HepG2 (cell line): ENCODE results near the gene RAD21L1. TPM values are rescaled to one million over a fixed set of nuclear protein-coding genes. Genes with fewer than 3 reads are reported as not detected.

Experiments used
- ATAC-seq: fragments of 200-7000 bp; cut with Tn5 transposase; 3 replicates; pipeline ENCODE4 v1.9.1; 2020; ENCODE audit warnings: mild to moderate bottlenecking, moderate library complexity
- BruUV-seq: library from RNA; stranded (reverse); fragments of 400-500 nt; replicated peaks from 2 replicates; lab custom pipeline; 2021; lab: Mats Ljungman, UMichigan
- CTCF ChIA-PET: fragments of 300-600 bp; formaldehyde crosslinking; extraction: SDS; loops from one replicate; lab custom pipeline; 2021; ENCODE audit warnings: low total read pairs, inconsistent platforms, low intra/inter-chr PET ratio; lab: Yijun Ruan, JAX
- POLR2A ChIA-PET: fragments of 350-600 bp; sonication (Branson Sonifier 250); formaldehyde crosslinking; loops from one replicate; lab custom pipeline; 2020; ENCODE audit warnings: antibody characterized with exemption, inconsistent platforms; lab: Yijun Ruan, JAX
- DNase-seq: peaks from one replicate; pipeline ENCODE4 v3.0.0-alpha.2; 2015; ENCODE audit warnings: low spot score
- FAIRE-seq: peaks from 3 replicates; lab custom pipeline; 2011; peaks lifted over from hg19 to GRCh38; lab: Jason Lieb, UNC
- H2AFZ ChIP-seq: one replicate; pipeline ENCODE4 v1.6.1; 2011; ENCODE audit warnings: low read length, inconsistent platforms
- H3K27ac ChIP-seq: fragments of 300-600 bp; 3 replicates; pipeline ENCODE4 v1.8.0; 2011; ENCODE audit warnings: mixed run types, mild to moderate bottlenecking, mixed read lengths, low read length, inconsistent platforms; ENCODE audit not compliant: insufficient read depth; ENCODE audit errors: extremely low read length
- H3K27me3 ChIP-seq, 2 experiments: fragments of 200-600 bp in 1 of 2; 2 replicates in 1 of 2; 3 replicates in 1 of 2; pipeline versions ENCODE4 v1.6.0 to v1.8.0; 2011; ENCODE audit warnings: low read length in 2 of 2, mild to moderate bottlenecking in 2 of 2, moderate library complexity in 2 of 2, inconsistent platforms in 1 of 2; ENCODE audit not compliant: insufficient read depth in 2 of 2, control insufficient read depth in 1 of 2
- H3K36me3 ChIP-seq, 2 experiments: fragments of 200-600 bp in 1 of 2; replicated peaks in 1 of 2; 2 replicates in 1 of 2; 3 replicates in 1 of 2; pipeline versions ENCODE4 v1.5.1 to v1.8.0; 2011; ENCODE audit warnings: low read length in 2 of 2, inconsistent platforms in 1 of 2; ENCODE audit not compliant: insufficient read depth in 2 of 2, control insufficient read depth in 1 of 2
- H3K4me1 ChIP-seq: 2 replicates; pipeline ENCODE4 v1.5.1; 2012; ENCODE audit warnings: low read length, inconsistent platforms; ENCODE audit not compliant: insufficient read depth
- H3K4me2 ChIP-seq: 2 replicates; pipeline ENCODE4 v1.6.0; 2011; ENCODE audit warnings: low read depth, low read length, inconsistent platforms
- H3K4me3 ChIP-seq, 3 experiments: fragments of 200-600 bp in 1 of 3; sonication (generic), shearing (Covaris generic) in 1 of 3; replicated peaks in 1 of 3; 2 replicates each; pipeline ENCODE4 v1.5.1; 2011 to 2016; ENCODE audit warnings: low read length in 3 of 3, inconsistent platforms in 2 of 3, low read depth in 2 of 3, mild to moderate bottlenecking in 2 of 3, control low read depth in 1 of 3, mixed read lengths in 1 of 3; ENCODE audit not compliant: insufficient read depth in 1 of 3
- H3K79me2 ChIP-seq: one replicate; pipeline ENCODE4 v1.6.1; 2011; ENCODE audit warnings: low read length, inconsistent platforms; ENCODE audit not compliant: insufficient read depth
- H3K9ac ChIP-seq: 2 replicates; pipeline ENCODE4 v1.6.0; 2011; ENCODE audit warnings: mild to moderate bottlenecking, low read depth, low read length, inconsistent platforms; ENCODE audit not compliant: insufficient read depth
- H3K9me3 ChIP-seq: 2 replicates; pipeline ENCODE4 v1.5.1; 2012; ENCODE audit warnings: mild to moderate bottlenecking, low read length
- H4K20me1 ChIP-seq: 2 replicates; pipeline ENCODE4 v1.6.0; 2011; ENCODE audit warnings: inconsistent platforms, mild to moderate bottlenecking, low read length, moderate library complexity; ENCODE audit not compliant: insufficient read depth
- BRCA1 ChIP-seq: sonication (generic); formaldehyde crosslinking; IDR thresholded peaks from 2 replicates; pipeline ENCODE4 v1.4.0; 2020; ENCODE audit warnings: missing genetic modification reagents
- CENPX ChIP-seq: sonication (generic); formaldehyde crosslinking; IDR thresholded peaks from 2 replicates; pipeline ENCODE4 v1.9.0; 2021; ENCODE audit warnings: mild to moderate bottlenecking, missing genetic modification reagents, moderate library complexity
- CTCF ChIP-seq: sonication (generic); formaldehyde crosslinking; IDR thresholded peaks from 2 replicates; pipeline ENCODE4 v1.5.0; 2020; ENCODE audit warnings: mild to moderate bottlenecking, missing genetic modification reagents, moderate library complexity
- FLYWCH1 ChIP-seq: sonication (generic); formaldehyde crosslinking; IDR thresholded peaks from 2 replicates; pipeline ENCODE4 v1.8.1; 2023; ENCODE audit warnings: mild to moderate bottlenecking, missing genetic modification reagents
- HDAC1 ChIP-seq: sonication (generic); formaldehyde crosslinking; IDR thresholded peaks from 2 replicates; pipeline ENCODE4 v1.5.1; 2020; ENCODE audit warnings: mild to moderate bottlenecking, missing genetic modification reagents
- IRF9 ChIP-seq: sonication (generic); formaldehyde crosslinking; IDR thresholded peaks from 2 replicates; pipeline ENCODE4 v1.8.0; 2022; ENCODE audit warnings: missing genetic modification reagents, mild to moderate bottlenecking, borderline replicate concordance
- JUNB ChIP-seq: sonication (generic); formaldehyde crosslinking; IDR thresholded peaks from 2 replicates; pipeline ENCODE4 v1.8.0; 2022; ENCODE audit warnings: missing genetic modification reagents, mild to moderate bottlenecking, borderline replicate concordance
- KAT7 ChIP-seq: IDR thresholded peaks from 2 replicates; pipeline ENCODE4 v1.6.1; 2018; ENCODE audit warnings: borderline replicate concordance, missing compliant biosample characterization
- KDM6A ChIP-seq: IDR thresholded peaks from 2 replicates; pipeline ENCODE4 v1.6.1; 2016; ENCODE audit warnings: low read depth
- NCOA2 ChIP-seq: sonication (generic); formaldehyde crosslinking; IDR thresholded peaks from 2 replicates; pipeline ENCODE4 v1.8.0; 2022; ENCODE audit warnings: inconsistent platforms
- RXRA ChIP-seq: sonication (generic); formaldehyde crosslinking; IDR thresholded peaks from 2 replicates; pipeline ENCODE4 v1.5.1; 2020; ENCODE audit warnings: missing genetic modification reagents
- SATB2 ChIP-seq: sonication (generic); formaldehyde crosslinking; IDR thresholded peaks from 2 replicates; pipeline ENCODE4 v1.5.0; 2020; ENCODE audit warnings: missing genetic modification reagents
- SP2 ChIP-seq: sonication (generic); formaldehyde crosslinking; IDR thresholded peaks from 2 replicates; pipeline ENCODE4 v1.5.1; 2020; ENCODE audit warnings: mild to moderate bottlenecking, missing genetic modification reagents
- TAF15 ChIP-seq: fragments of 200-400 bp; formaldehyde crosslinking; IDR thresholded peaks from one replicate; pipeline ENCODE4 v1.6.1; 2018; ENCODE audit warnings: mild to moderate bottlenecking, low read depth, low read length; ENCODE audit not compliant: poor library complexity, severe bottlenecking
- TCF12 ChIP-seq, 2 experiments: fragments of 450-650 bp in 1 of 2; sonication (generic) in 1 of 2; formaldehyde crosslinking in 1 of 2; IDR thresholded peaks; 2 replicates each; pipeline versions ENCODE4 v1.6.1 to v1.8.0; 2017 to 2022; ENCODE audit warnings: antibody characterized with exemption in 1 of 2, mild to moderate bottlenecking in 1 of 2, missing genetic modification reagents in 1 of 2, moderate library complexity in 1 of 2
- TRIM22 ChIP-seq: fragments of 450-650 bp; IDR thresholded peaks from 2 replicates; pipeline ENCODE4 v1.6.1; 2017
- ZBTB4 ChIP-seq: sonication (generic); formaldehyde crosslinking; IDR thresholded peaks from 2 replicates; pipeline ENCODE4 v1.4.0; 2020; ENCODE audit warnings: missing genetic modification reagents, mild to moderate bottlenecking, borderline replicate concordance
- ZKSCAN8 ChIP-seq: IDR thresholded peaks from 2 replicates; pipeline ENCODE4 v1.6.1; 2016; ENCODE audit warnings: borderline replicate concordance, missing genetic modification reagents, missing compliant biosample characterization
- ZNF230 ChIP-seq: sonication (generic); formaldehyde crosslinking; IDR thresholded peaks from 2 replicates; pipeline ENCODE4 v1.4.0; 2020; ENCODE audit warnings: mild to moderate bottlenecking, missing genetic modification reagents
- WGBS: methylation state at CpG from one replicate; pipeline ENCODE4 v1.1.6; 2017; ENCODE audit warnings: low lambda C conversion rate; 5-methylcytosine and 5-hydroxymethylcytosine counted together
- in situ Hi-C: cut with HindIII; loops from 2 replicates; pipeline ENCODE4 v1.10.0; 2017; ENCODE audit warnings: low pct_unique_long_range_greater_than_20kb; ENCODE audit not compliant: extremely low pct_ligation_motif_present
- intact Hi-C: fragments of 100-400 bp; cut with micrococcal nuclease; formaldehyde crosslinking; loops from one replicate; pipeline ENCODE4 v1.10.0; 2022; ENCODE audit not compliant: unreplicated experiment
- polyA plus RNA-seq, 8 experiments: library from polyadenylated mRNA; depleted of rRNA in 3 of 8; stranded (reverse) in 7 of 8; unstranded in 1 of 8; fragments of >200 nt; fragmentation: Illumina TruSeq in 4 of 8; extraction: Trizol in 4 of 8; gene quantifications; 2 replicates each; pipeline versions ENCODE4 v1.2.1 to v1.2.3, GENCODE V29; 2011 to 2016; ENCODE audit warnings: low read depth in 4 of 8, missing spikeins in 1 of 8, mixed read lengths in 1 of 8; ENCODE audit not compliant: insufficient read depth in 1 of 8
- total RNA-seq, 5 experiments: library from RNA; depleted of rRNA; stranded (reverse); fragments of >200 nt; fragmentation: Illumina TruSeq; extraction: Trizol; gene quantifications; 2 replicates each; pipeline ENCODE4 v1.2.3, GENCODE V29; 2016; ENCODE audit warnings: low read depth in 1 of 5

RAD21L1 gene
- total and polyA plus RNA-seq, 2 of the 13 experiments (the other 11 are each of a cell fraction or from before 2014, with no cell fraction given): not detected

GRCh38 chr20:1191299-1191698, 34.5 kb upstream of the RAD21L1 start:
- intact Hi-C loops: no loop called here
- ChIA-PET CTCF (no interaction called here), POLR2A (no interaction called here)
- 71% methylated on average over 3 of the region's 3 CpGs for WGBS
- no peaks in the 10 kb centered on the region for H3K36me3 ChIP-seq
- no peaks in the 10 kb centered on the region for H4K20me1 ChIP-seq
- no peak overlapping the region for H3K4me3 ChIP-seq
- H3K27ac ChIP-seq: no peak overlapping the region
- H2AFZ ChIP-seq: no peak overlapping the region
- H3K9ac ChIP-seq: no peak overlapping the region
- no peaks in the 10 kb centered on the region for H3K79me2 ChIP-seq
- no peak for ATAC-seq
- in situ Hi-C loops: no loop called here
- H3K4me1 ChIP-seq: peaks cover 33% of the 10 kb centered on the region
- no peak overlapping the region for H3K4me2 ChIP-seq
- no TSS peak for BruUV-seq
- 0 out of 5 replicates have a peak, but pooled peaks cover 0 to 2% of the 10 kb centered on the region in 2 experiments for H3K27me3 ChIP-seq
- no peak for DNase-seq
- FAIRE-seq: no peak
- H3K9me3 ChIP-seq: no peaks in the 10 kb centered on the region
- TF ChIP-seq BRCA1 (no peak), TAF15 (no peak), KDM6A (CRISPR knock-in tag) (no peak), ZBTB4 (CRISPR knock-in tag) (no peak), IRF9 (no peak), FLYWCH1 (no peak), SP2 (no peak), TCF12 (IDR thresholded peaks at IDR 0.05) (no peak), TCF12 (CRISPR knock-in tag; IDR thresholded peaks at IDR 0.05) (no peak), CTCF (CRISPR knock-in tag) (no peak), NCOA2 (no peak), HDAC1 (CRISPR knock-in tag) (no peak), ZNF230 (CRISPR knock-in tag) (no peak), TRIM22 (no peak), SATB2 (CRISPR knock-in tag) (no peak), RXRA (CRISPR knock-in tag) (no peak), CENPX (no peak), KAT7 (CRISPR knock-in tag) (no peak), JUNB (CRISPR knock-in tag) (no peak), ZKSCAN8 (no peak)
